H9 (cell line): Measurements from ENCODE around the gene CAMK1G. TPM values are rescaled to one million over a fixed set of nuclear protein-coding genes. Genes with fewer than 3 reads are reported as not detected.

Experiments used
- DNase-seq: peaks from one replicate; pipeline ENCODE4 v3.0.0-alpha.2; 2017
- H2AFZ ChIP-seq: one replicate; pipeline ENCODE4 v1.6.1; 2013; ENCODE audit warnings: mild to moderate bottlenecking, low read length, control low read depth, moderate library complexity
- H2AK5ac ChIP-seq: 2 replicates; pipeline ENCODE4 v1.6.1; 2013; ENCODE audit warnings: low read length, control low read depth, mixed read lengths; ENCODE audit not compliant: insufficient read length
- H2BK120ac ChIP-seq: one replicate; pipeline ENCODE4 v1.6.1; 2013; ENCODE audit warnings: low read depth, mild to moderate bottlenecking, low read length, control low read depth, inconsistent platforms; ENCODE audit not compliant: poor library complexity, severe bottlenecking
- H2BK12ac ChIP-seq: 2 replicates; pipeline ENCODE4 v1.6.1; 2013; ENCODE audit warnings: low read length, control low read depth, mixed read lengths, low read depth; ENCODE audit not compliant: insufficient read length
- H2BK15ac ChIP-seq: 2 replicates; pipeline ENCODE4 v1.6.1; 2013; ENCODE audit warnings: low read depth, low read length, control low read depth
- H2BK20ac ChIP-seq: one replicate; pipeline ENCODE4 v1.6.1; 2013; ENCODE audit warnings: low read depth, mild to moderate bottlenecking, low read length, control low read depth, inconsistent platforms; ENCODE audit not compliant: poor library complexity, severe bottlenecking
- H2BK5ac ChIP-seq: 2 replicates; pipeline ENCODE4 v1.6.1; 2013; ENCODE audit warnings: low read length, control low read depth, mixed read lengths; ENCODE audit not compliant: insufficient read length
- H3K14ac ChIP-seq: 2 replicates; pipeline ENCODE4 v1.6.1; 2013; ENCODE audit warnings: low read length, control low read depth; ENCODE audit not compliant: insufficient read depth
- H3K18ac ChIP-seq: 2 replicates; pipeline ENCODE4 v1.6.1; 2013; ENCODE audit warnings: low read depth, mild to moderate bottlenecking, mixed read lengths, low read length, control low read depth; ENCODE audit not compliant: insufficient read length
- H3K23ac ChIP-seq: 2 replicates; pipeline ENCODE4 v1.6.1; 2013; ENCODE audit warnings: low read length, control low read depth, mixed read lengths, low read depth; ENCODE audit not compliant: insufficient read length
- H3K23me2 ChIP-seq: 2 replicates; pipeline ENCODE4 v1.6.1; 2013; ENCODE audit warnings: low read depth, mild to moderate bottlenecking, mixed read lengths, low read length, control low read depth; ENCODE audit not compliant: insufficient read length, poor library complexity, severe bottlenecking
- H3K27ac ChIP-seq: 2 replicates; pipeline ENCODE4 v1.5.1; 2013; ENCODE audit warnings: low read length, control low read depth, mixed read lengths, low read depth; ENCODE audit not compliant: insufficient read length
- H3K27me3 ChIP-seq: 2 replicates; pipeline ENCODE4 v1.6.1; 2013; ENCODE audit warnings: low read length, control low read depth, inconsistent platforms; ENCODE audit not compliant: insufficient read depth
- H3K4ac ChIP-seq: 2 replicates; pipeline ENCODE4 v1.6.1; 2013; ENCODE audit warnings: low read depth, mild to moderate bottlenecking, control low read depth, inconsistent platforms, low read length, moderate library complexity
- H3K4me1 ChIP-seq: 2 replicates; pipeline ENCODE4 v1.6.1; 2013; ENCODE audit warnings: low read length, control low read depth, inconsistent platforms; ENCODE audit not compliant: insufficient read depth
- H3K4me2 ChIP-seq: 2 replicates; pipeline ENCODE4 v1.6.1; 2013; ENCODE audit warnings: low read length, control low read depth, mixed read lengths; ENCODE audit not compliant: insufficient read length, insufficient read depth
- H3K56ac ChIP-seq: 2 replicates; pipeline ENCODE4 v1.6.1; 2013; ENCODE audit warnings: low read depth, mild to moderate bottlenecking, mixed read lengths, low read length, control low read depth; ENCODE audit not compliant: insufficient read length
- H3K79me1 ChIP-seq: 2 replicates; pipeline ENCODE4 v1.6.1; 2013; ENCODE audit warnings: low read depth, mild to moderate bottlenecking, moderate library complexity, low read length, control low read depth, inconsistent platforms; ENCODE audit not compliant: insufficient read depth, poor library complexity, severe bottlenecking
- H3K79me2 ChIP-seq: 2 replicates; pipeline ENCODE4 v1.6.1; 2013; ENCODE audit warnings: low read length, control low read depth, inconsistent platforms; ENCODE audit not compliant: insufficient read depth
- H3K9ac ChIP-seq: 2 replicates; pipeline ENCODE4 v1.6.1; 2013; ENCODE audit warnings: low read length, control low read depth, mixed read lengths; ENCODE audit not compliant: insufficient read length; ENCODE audit errors: extremely low read depth
- H3K9me3 ChIP-seq: one replicate; pipeline ENCODE4 v1.6.1; 2013; ENCODE audit warnings: low read depth, low read length, inconsistent platforms; ENCODE audit not compliant: control insufficient read depth
- H3T11ph ChIP-seq: one replicate; pipeline ENCODE4 v1.6.1; 2013; ENCODE audit warnings: mild to moderate bottlenecking, low read length, control low read depth, inconsistent platforms
- H4K20me1 ChIP-seq: one replicate; pipeline ENCODE4 v1.6.1; 2013; ENCODE audit not compliant: control insufficient read depth, insufficient read length, insufficient read depth
- H4K5ac ChIP-seq: 2 replicates; pipeline ENCODE4 v1.6.1; 2013; ENCODE audit warnings: low read depth, mild to moderate bottlenecking, mixed read lengths, low read length, control low read depth; ENCODE audit not compliant: insufficient read length
- H4K8ac ChIP-seq: replicated peaks from 2 replicates; pipeline ENCODE4 v1.6.1; 2013; ENCODE audit warnings: low read length, control low read depth, mixed read lengths, low read depth; ENCODE audit not compliant: insufficient read length
- H4K91ac ChIP-seq: 2 replicates; pipeline ENCODE4 v1.6.1; 2013; ENCODE audit warnings: low read depth, mild to moderate bottlenecking, moderate library complexity, mixed read lengths, low read length, control low read depth; ENCODE audit not compliant: insufficient read length
- H3K27ac Mint-ChIP-seq, 3 experiments: 2 replicates in 2 of 3; 3 replicates in 1 of 3; pipeline ENCODE4 v1.8.0; 2020 to 2021; ENCODE audit warnings: mixed read lengths in 3 of 3, mild to moderate bottlenecking in 1 of 3, moderate library complexity in 1 of 3
- H3K27me3 Mint-ChIP-seq: 2 replicates; pipeline ENCODE4 v1.8.0; 2021; ENCODE audit warnings: low read depth, mild to moderate bottlenecking, moderate library complexity, mixed read lengths
- H3K36me3 Mint-ChIP-seq, 3 experiments: 2 replicates in 2 of 3; 3 replicates in 1 of 3; pipeline ENCODE4 v1.8.0; 2020 to 2021; ENCODE audit warnings: low read depth in 3 of 3, mixed read lengths in 3 of 3; ENCODE audit not compliant: insufficient read depth in 1 of 3
- H3K4me1 Mint-ChIP-seq, 2 experiments: 2 replicates each; pipeline ENCODE4 v1.8.0; 2020; ENCODE audit warnings: mixed read lengths in 2 of 2
- H3K4me3 Mint-ChIP-seq, 2 experiments: 2 replicates in 1 of 2; 3 replicates in 1 of 2; pipeline ENCODE4 v1.8.0; 2020 to 2021; ENCODE audit warnings: mild to moderate bottlenecking in 2 of 2, mixed read lengths in 2 of 2, moderate library complexity in 1 of 2
- H3K9me3 Mint-ChIP-seq, 2 experiments: 2 replicates in 1 of 2; 3 replicates in 1 of 2; pipeline ENCODE4 v1.8.0; 2020; ENCODE audit warnings: mild to moderate bottlenecking in 2 of 2, mixed read lengths in 2 of 2, moderate library complexity in 1 of 2
- CTCF ChIP-seq: fragments of 200-600 bp; sonication (generic); conservative IDR thresholded peaks from 3 replicates; pipeline ENCODE4 v1.8.0; 2021; ENCODE audit warnings: antibody characterized with exemption, mild to moderate bottlenecking
- WGBS: extraction: QIAGEN DNeasy Blood & Tissue Kit; methylation state at CpG from one replicate; pipeline ENCODE4 v1.1.7; 2013; ENCODE audit warnings: missing lambda C conversion rate, low lambda C conversion rate, mixed read lengths; ENCODE audit not compliant: insufficient read length; ENCODE audit errors: extremely low coverage; 5-methylcytosine and 5-hydroxymethylcytosine counted together
- total RNA-seq: library from RNA; stranded (reverse); gene quantifications from 2 replicates; pipeline ENCODE4 v1.2.1, GENCODE V29; 2021

Gene CAMK1G
- total RNA-seq, 1 experiment from 2014 or later, result 0.28 TPM

DNA sequence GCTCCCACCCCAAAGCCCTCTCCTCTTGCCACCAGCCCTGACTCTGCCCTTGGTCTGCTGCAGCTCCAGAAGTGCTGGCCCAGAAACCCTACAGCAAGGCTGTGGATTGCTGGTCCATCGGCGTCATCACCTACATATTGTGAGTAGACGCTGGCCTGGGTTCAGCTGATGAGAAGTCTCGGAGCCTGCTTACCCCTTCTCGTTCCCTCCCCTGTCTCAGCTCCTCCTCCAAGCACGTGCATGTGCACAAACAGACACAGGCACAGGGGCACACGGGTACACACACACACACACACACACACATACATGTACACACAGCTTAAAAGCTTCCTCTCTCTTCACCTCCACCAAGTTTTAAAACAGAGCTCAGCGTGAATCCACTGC, 24.3 kb downstream of the CAMK1G start:
- H3K4me3 Mint-ChIP-seq, result no peak overlapping the region; a peak in 1 of 5 replicates
- Histone ChIP-seq H3K27me3 (no peaks in the 10 kb centered on the region), H3K18ac (no peak overlapping the region), H2AK5ac (no peak overlapping the region), H3K9ac (no peak overlapping the region), H3T11ph (no peak overlapping the region), H3K79me1 (no peaks in the 10 kb centered on the region), H3K56ac (no peak overlapping the region), H2BK120ac (no peak overlapping the region), H2BK20ac (no peak overlapping the region), H3K9me3 (no peaks in the 10 kb centered on the region), H4K91ac (no peak overlapping the region), H2AFZ (no peak overlapping the region), H3K4ac (no peak overlapping the region), H4K5ac (no peak overlapping the region), H3K27ac (no peak overlapping the region), H2BK5ac (no peak overlapping the region), H3K14ac (no peak overlapping the region), H3K4me2 (no peak overlapping the region), H3K79me2 (no peaks in the 10 kb centered on the region), H2BK12ac (no peak overlapping the region), H2BK15ac (no peak overlapping the region), H4K20me1 (no peaks in the 10 kb centered on the region), H4K8ac (no peak overlapping the region), H3K23me2 (no peaks in the 10 kb centered on the region), H3K4me1 (no peaks in the 10 kb centered on the region), H3K23ac (no peak overlapping the region)
- no CpG with 5 or more reads among the region's 8 CpGs for WGBS
- no peaks in the 10 kb centered on the region for H3K9me3 Mint-ChIP-seq
- peaks cover 2% of the 10 kb centered on the region for H3K27me3 Mint-ChIP-seq
- no peak overlapping the region for H3K27ac Mint-ChIP-seq
- no peaks in the 10 kb centered on the region for H3K4me1 Mint-ChIP-seq
- no peaks in the 10 kb centered on the region for H3K36me3 Mint-ChIP-seq
- DNase-seq, result no peak
- TF ChIP-seq CTCF, result no peak
